OCI-LY1 (cell line): ENCODE results near the gene MYO18B.

Experiments
- CTCF ChIP-seq: fragments of 200-600 bp; sonication (generic), shearing (Covaris generic); IDR thresholded peaks from 2 replicates; pipeline ENCODE4 v1.5.1; 2017; ENCODE audit warnings: mild to moderate bottlenecking, antibody characterized with exemption, low read length, moderate library complexity, mixed read lengths
- EZH2 ChIP-seq: fragments of 200-600 bp; sonication (generic), shearing (Covaris generic); IDR thresholded peaks from 2 replicates; pipeline ENCODE4 v1.8.0; 2017; ENCODE audit warnings: borderline replicate concordance, mixed run types, mild to moderate bottlenecking, antibody characterized with exemption, low read length, moderate library complexity, mixed read lengths

- no peak for TF ChIP-seq CTCF
- TF ChIP-seq EZH2: no peak
Observed at GRCh38 chr22:25935266-25936058, 193.5 kb downstream of the MYO18B start.
